ENCODE results near the gene KCNQ1.

DNA sequence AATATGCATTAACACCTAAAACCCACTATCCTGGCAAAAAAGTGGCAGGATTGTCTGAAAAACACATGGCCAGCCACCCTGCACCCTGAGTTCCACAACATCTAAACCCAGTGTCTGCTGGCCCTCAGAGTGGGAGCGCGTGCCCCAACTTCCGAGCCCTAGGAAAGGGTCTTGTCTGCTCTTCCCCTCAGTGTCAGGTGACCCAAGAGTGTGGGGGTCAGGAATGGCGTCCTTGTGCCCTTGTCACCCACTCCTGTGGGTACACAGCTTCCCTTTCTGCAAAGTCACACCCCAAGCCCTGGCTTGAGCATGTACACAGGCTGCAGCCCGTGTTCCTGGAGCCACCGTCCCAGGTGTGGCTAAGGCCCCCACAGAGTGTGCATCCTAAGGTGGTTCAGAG lies 373.2 kb downstream of the KCNQ1 start:
- TF ChIP-seq, protein P1, sequence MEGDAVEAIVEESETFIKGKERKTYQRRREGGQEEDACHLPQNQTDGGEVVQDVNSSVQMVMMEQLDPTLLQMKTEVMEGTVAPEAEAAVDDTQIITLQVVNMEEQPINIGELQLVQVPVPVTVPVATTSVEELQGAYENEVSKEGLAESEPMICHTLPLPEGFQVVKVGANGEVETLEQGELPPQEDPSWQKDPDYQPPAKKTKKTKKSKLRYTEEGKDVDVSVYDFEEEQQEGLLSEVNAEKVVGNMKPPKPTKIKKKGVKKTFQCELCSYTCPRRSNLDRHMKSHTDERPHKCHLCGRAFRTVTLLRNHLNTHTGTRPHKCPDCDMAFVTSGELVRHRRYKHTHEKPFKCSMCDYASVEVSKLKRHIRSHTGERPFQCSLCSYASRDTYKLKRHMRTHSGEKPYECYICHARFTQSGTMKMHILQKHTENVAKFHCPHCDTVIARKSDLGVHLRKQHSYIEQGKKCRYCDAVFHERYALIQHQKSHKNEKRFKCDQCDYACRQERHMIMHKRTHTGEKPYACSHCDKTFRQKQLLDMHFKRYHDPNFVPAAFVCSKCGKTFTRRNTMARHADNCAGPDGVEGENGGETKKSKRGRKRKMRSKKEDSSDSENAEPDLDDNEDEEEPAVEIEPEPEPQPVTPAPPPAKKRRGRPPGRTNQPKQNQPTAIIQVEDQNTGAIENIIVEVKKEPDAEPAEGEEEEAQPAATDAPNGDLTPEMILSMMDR (IDR thresholded peaks at IDR 0.05) = no peak
- TF ChIP-seq EZH2 (IDR thresholded peaks at IDR 0.05; ENCODE audit: borderline replicate concordance, insufficient read depth, low read depth, low read length, poor library complexity, severe bottlenecking) = no peak

Data from B cell (primary cell).